ENCODE data around the gene RBM20. TPM values are rescaled to one million over a fixed set of nuclear protein-coding genes. Genes with fewer than 3 reads are reported as not detected.

RBM20 gene
- total RNA-seq, 1 donor from 2014 or later, result 3.3 TPM

- TF ChIP-seq CTCF (IDR thresholded peaks at IDR 0.05; ENCODE audit: insufficient read depth, low read length, poor library complexity, severe bottlenecking), result no peak
- H3K27me3 ChIP-seq (ENCODE audit: control insufficient read depth, insufficient read depth, low read length), result no peaks in the 10 kb centered on the region
- no peak overlapping the region for H3K4me3 ChIP-seq (ENCODE audit: low read depth, low read length)
- DNase-seq (ENCODE audit: low read depth), result no peak
- no peaks in the 10 kb centered on the region for H3K36me3 ChIP-seq (ENCODE audit: control insufficient read depth, insufficient read depth, low read length)
Observed at GRCh38 chr10:110698340-110698739, 54.2 kb downstream of the RBM20 start.

- no peak for DNase-seq (ENCODE audit: low read depth)
- no peaks in the 10 kb centered on the region for H3K27me3 ChIP-seq (ENCODE audit: control insufficient read depth, insufficient read depth, low read length)
- TF ChIP-seq CTCF (IDR thresholded peaks at IDR 0.05; ENCODE audit: insufficient read depth, low read length, poor library complexity, severe bottlenecking), result no peak
- H3K36me3 ChIP-seq (ENCODE audit: control insufficient read depth, insufficient read depth, low read length), result no peaks in the 10 kb centered on the region
- no peak overlapping the region for H3K4me3 ChIP-seq (ENCODE audit: low read depth, low read length)
Observed at GRCh38 chr10:110698782-110699201, 54.7 kb downstream of the RBM20 start.

GRCh38 chr10:110699859-110700468 lies 55.8 kb downstream of the RBM20 start:
- no peaks in the 10 kb centered on the region for H3K27me3 ChIP-seq (ENCODE audit: control insufficient read depth, insufficient read depth, low read length)
- no peak overlapping the region for H3K4me3 ChIP-seq (ENCODE audit: low read depth, low read length)
- no peak for DNase-seq (ENCODE audit: low read depth)
- no peak for TF ChIP-seq CTCF (IDR thresholded peaks at IDR 0.05; ENCODE audit: insufficient read depth, low read length, poor library complexity, severe bottlenecking)
- no peaks in the 10 kb centered on the region for H3K36me3 ChIP-seq (ENCODE audit: control insufficient read depth, insufficient read depth, low read length)

- Histone ChIP-seq H3K4me3 (ENCODE audit: low read depth, low read length) (no peak overlapping the region), H3K27me3 (ENCODE audit: control insufficient read depth, insufficient read depth, low read length) (no peaks in the 10 kb centered on the region), H3K36me3 (ENCODE audit: control insufficient read depth, insufficient read depth, low read length) (no peaks in the 10 kb centered on the region)
- DNase-seq (ENCODE audit: low read depth), result no peak
- no peak for TF ChIP-seq CTCF (IDR thresholded peaks at IDR 0.05; ENCODE audit: insufficient read depth, low read length, poor library complexity, severe bottlenecking)
Observed at GRCh38 chr10:110700947-110701616, 56.9 kb downstream of the RBM20 start.

GRCh38 chr10:110701617-110701971 lies 57.5 kb downstream of the RBM20 start:
- no peaks in the 10 kb centered on the region for H3K36me3 ChIP-seq (ENCODE audit: control insufficient read depth, insufficient read depth, low read length)
- TF ChIP-seq CTCF (IDR thresholded peaks at IDR 0.05; ENCODE audit: insufficient read depth, low read length, poor library complexity, severe bottlenecking), result no peak
- H3K27me3 ChIP-seq (ENCODE audit: control insufficient read depth, insufficient read depth, low read length), result no peaks in the 10 kb centered on the region
- DNase-seq (ENCODE audit: low read depth), result no peak
- H3K4me3 ChIP-seq (ENCODE audit: low read depth, low read length), result no peak overlapping the region

GRCh38 chr10:110704070-110704469 lies 59.9 kb downstream of the RBM20 start:
- TF ChIP-seq CTCF (IDR thresholded peaks at IDR 0.05; ENCODE audit: insufficient read depth, low read length, poor library complexity, severe bottlenecking), result no peak
- DNase-seq (ENCODE audit: low read depth), result no peak
- H3K36me3 ChIP-seq (ENCODE audit: control insufficient read depth, insufficient read depth, low read length), result no peaks in the 10 kb centered on the region
- no peak overlapping the region for H3K4me3 ChIP-seq (ENCODE audit: low read depth, low read length)
- no peaks in the 10 kb centered on the region for H3K27me3 ChIP-seq (ENCODE audit: control insufficient read depth, insufficient read depth, low read length)
